Calu3 (cell line): ENCODE measurements around the gene UBE2Q1. TPM values are rescaled to one million over a fixed set of nuclear protein-coding genes. Genes with fewer than 3 reads are reported as not detected.

ENCODE experiments used
- BruUV-seq: library from RNA; stranded (reverse); fragments of 400-500 nt; replicated peaks from 2 replicates; lab custom pipeline; 2021; lab: Mats Ljungman, UMichigan
- CTCF ChIA-PET: fragments of 300-600 bp; sonication (Branson Sonifier 250); formaldehyde crosslinking; loops from one replicate; lab custom pipeline; 2022; ENCODE audit warnings: antibody characterized with exemption; lab: Charles Lee
- DNase-seq: peaks from one replicate; pipeline ENCODE4 v3.0.0; 2022
- H3K27ac Mint-ChIP-seq: one replicate; pipeline ENCODE4 v1.8.0; 2022; ENCODE audit warnings: mixed read lengths; ENCODE audit not compliant: unreplicated experiment
- H3K27me3 Mint-ChIP-seq: one replicate; pipeline ENCODE4 v1.8.0; 2022; ENCODE audit warnings: mixed read lengths; ENCODE audit not compliant: unreplicated experiment
- H3K36me3 Mint-ChIP-seq: one replicate; pipeline ENCODE4 v1.8.0; 2022; ENCODE audit warnings: mild to moderate bottlenecking, moderate library complexity, mixed read lengths; ENCODE audit not compliant: insufficient read depth, unreplicated experiment
- H3K4me1 Mint-ChIP-seq: one replicate; pipeline ENCODE4 v1.8.0; 2022; ENCODE audit warnings: mild to moderate bottlenecking, low read depth, mixed read lengths; ENCODE audit not compliant: unreplicated experiment
- H3K4me3 Mint-ChIP-seq: one replicate; pipeline ENCODE4 v1.8.0; 2022; ENCODE audit warnings: mild to moderate bottlenecking, low read depth, moderate library complexity, mixed read lengths; ENCODE audit not compliant: unreplicated experiment
- H3K9me3 Mint-ChIP-seq: one replicate; pipeline ENCODE4 v1.8.0; 2022; ENCODE audit warnings: low read depth, mixed read lengths; ENCODE audit not compliant: unreplicated experiment
- intact Hi-C: fragments of 100-400 bp; cut with micrococcal nuclease; formaldehyde crosslinking; loops from one replicate; pipeline ENCODE4 v1.10.0; 2022; ENCODE audit not compliant: unreplicated experiment
- total RNA-seq: library from RNA; stranded (reverse); gene quantifications from 2 replicates; pipeline ENCODE4 v1.2.3, GENCODE V29; 2022
- TF ChIP-seq, protein P1 (sequence below): fragments of 200-600 bp; IDR thresholded peaks from one replicate; pipeline ENCODE4 v1.8.0; 2022; ENCODE audit warnings: antibody characterized with exemption; ENCODE audit not compliant: unreplicated experiment

The UBE2Q1 gene
- total RNA-seq, 1 experiment from 2014 or later: 96.7 TPM

DNA sequence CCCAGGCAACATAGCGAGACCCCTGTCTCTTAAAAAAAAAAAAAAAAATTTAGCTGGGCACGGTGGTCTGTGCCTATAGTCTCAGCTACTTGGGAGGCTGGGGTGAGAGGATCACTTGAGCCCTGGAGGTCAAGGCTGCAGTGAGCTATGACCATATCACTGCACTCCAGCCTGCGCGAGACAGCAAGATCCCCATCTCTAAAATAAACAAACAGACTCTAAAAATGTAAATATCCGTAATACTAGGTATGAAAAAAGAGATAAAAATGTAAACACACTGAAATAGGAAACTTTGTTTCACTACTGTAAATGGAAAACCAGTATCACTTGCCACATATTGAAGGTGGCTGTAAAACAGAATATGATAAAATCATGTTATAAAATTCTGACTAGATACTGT, 32.3 kb upstream of the UBE2Q1 start:
- no peaks in the 10 kb centered on the region for H3K9me3 Mint-ChIP-seq
- H3K4me3 Mint-ChIP-seq: no peak overlapping the region
- no peak for DNase-seq
- CTCF ChIA-PET: interaction anchor here (0.7 kb wide), 1 partner anchor 14 kb away, joined by 3 read pairs; no protein-coding TSS in a partner anchor
- H3K27ac Mint-ChIP-seq: no peak overlapping the region
- intact Hi-C loops: no loop called here
- TF ChIP-seq, protein P1, sequence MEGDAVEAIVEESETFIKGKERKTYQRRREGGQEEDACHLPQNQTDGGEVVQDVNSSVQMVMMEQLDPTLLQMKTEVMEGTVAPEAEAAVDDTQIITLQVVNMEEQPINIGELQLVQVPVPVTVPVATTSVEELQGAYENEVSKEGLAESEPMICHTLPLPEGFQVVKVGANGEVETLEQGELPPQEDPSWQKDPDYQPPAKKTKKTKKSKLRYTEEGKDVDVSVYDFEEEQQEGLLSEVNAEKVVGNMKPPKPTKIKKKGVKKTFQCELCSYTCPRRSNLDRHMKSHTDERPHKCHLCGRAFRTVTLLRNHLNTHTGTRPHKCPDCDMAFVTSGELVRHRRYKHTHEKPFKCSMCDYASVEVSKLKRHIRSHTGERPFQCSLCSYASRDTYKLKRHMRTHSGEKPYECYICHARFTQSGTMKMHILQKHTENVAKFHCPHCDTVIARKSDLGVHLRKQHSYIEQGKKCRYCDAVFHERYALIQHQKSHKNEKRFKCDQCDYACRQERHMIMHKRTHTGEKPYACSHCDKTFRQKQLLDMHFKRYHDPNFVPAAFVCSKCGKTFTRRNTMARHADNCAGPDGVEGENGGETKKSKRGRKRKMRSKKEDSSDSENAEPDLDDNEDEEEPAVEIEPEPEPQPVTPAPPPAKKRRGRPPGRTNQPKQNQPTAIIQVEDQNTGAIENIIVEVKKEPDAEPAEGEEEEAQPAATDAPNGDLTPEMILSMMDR: no peak
- H3K4me1 Mint-ChIP-seq: no peaks in the 10 kb centered on the region
- no TSS peak for BruUV-seq
- H3K36me3 Mint-ChIP-seq: peaks cover 72% of the 10 kb centered on the region
- no peaks in the 10 kb centered on the region for H3K27me3 Mint-ChIP-seq

DNA sequence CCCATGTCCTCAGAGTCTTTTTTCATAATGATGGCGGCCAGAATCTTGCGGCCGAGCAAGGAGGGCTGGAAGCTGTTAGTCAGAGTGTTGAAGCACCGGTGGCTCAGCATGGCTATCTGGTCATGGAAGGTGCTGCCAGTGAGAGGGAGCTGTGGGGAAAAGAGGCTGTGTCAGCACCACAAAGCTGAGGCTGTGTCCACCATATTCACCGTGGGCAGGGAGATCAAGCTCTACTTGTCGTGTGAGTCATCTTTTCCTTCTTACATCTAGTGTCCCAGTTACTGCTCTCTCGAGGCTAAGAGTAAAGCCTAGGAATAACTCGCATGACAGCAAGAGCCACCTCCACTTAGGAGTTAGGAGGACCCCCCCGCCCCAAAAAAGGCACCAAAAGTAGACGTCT, 31.3 kb upstream of the UBE2Q1 start:
- no peak for DNase-seq
- CTCF ChIA-PET: interaction anchor here (0.7 kb wide), 1 partner anchor 37 kb away, joined by 6 read pairs; no protein-coding TSS in a partner anchor
- Mint-ChIP-seq H3K27ac (no peak overlapping the region), H3K27me3 (no peaks in the 10 kb centered on the region), H3K4me1 (no peaks in the 10 kb centered on the region), H3K36me3 (peaks cover 77% of the 10 kb centered on the region), H3K9me3 (no peaks in the 10 kb centered on the region), H3K4me3 (no peak overlapping the region)
- TF ChIP-seq, protein P1: no peak
- BruUV-seq: no TSS peak
- intact Hi-C loops: no loop called here

DNA sequence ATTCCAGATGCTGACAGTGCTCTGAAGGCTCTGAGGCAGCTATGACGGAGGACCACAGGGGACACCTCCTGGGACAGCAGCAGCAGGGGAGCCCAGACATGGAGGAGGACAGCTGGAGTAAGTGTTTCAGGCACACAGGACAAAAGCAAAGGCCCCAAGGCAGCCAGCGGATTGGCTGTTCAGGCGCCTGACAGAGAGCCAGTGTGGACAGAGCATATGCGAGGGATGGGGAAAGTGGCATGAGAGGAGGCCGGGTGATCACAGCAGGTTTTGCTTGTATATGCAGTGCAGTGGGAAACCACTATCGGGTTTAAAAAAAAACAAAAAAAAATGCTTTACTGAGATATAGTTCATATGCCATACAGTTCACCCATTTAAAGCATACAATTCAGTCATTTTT, 28.2 kb upstream of the UBE2Q1 start:
- intact Hi-C loops: no loop called here
- TF ChIP-seq, protein P1: no peak
- H3K9me3 Mint-ChIP-seq: no peaks in the 10 kb centered on the region
- CTCF ChIA-PET: no interaction called here
- no peak overlapping the region for H3K27ac Mint-ChIP-seq
- H3K4me3 Mint-ChIP-seq: no peak overlapping the region
- no peaks in the 10 kb centered on the region for H3K27me3 Mint-ChIP-seq
- no TSS peak for BruUV-seq
- H3K4me1 Mint-ChIP-seq: no peaks in the 10 kb centered on the region
- H3K36me3 Mint-ChIP-seq: peaks cover 67% of the 10 kb centered on the region
- DNase-seq: no peak

DNA sequence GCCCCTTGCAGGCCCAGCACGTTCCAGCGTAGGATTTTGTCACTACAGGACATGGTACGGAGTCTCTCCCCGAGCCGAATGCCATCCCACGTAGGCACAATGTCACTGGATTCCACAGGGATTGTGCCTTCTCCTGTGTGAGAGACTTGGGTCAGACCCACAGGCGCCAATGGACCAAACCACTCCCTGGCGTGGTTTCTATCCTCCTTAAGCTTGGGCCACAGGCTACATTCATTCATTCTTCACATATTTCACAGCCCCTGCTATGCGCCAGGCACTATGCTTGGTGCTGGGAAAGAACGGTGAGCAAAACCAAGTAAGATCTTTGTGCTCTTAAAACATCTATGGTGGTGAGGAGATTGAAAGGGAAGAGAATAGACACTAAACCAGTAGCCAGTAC, 27.8 kb upstream of the UBE2Q1 start:
- Mint-ChIP-seq H3K36me3 (peaks cover 67% of the 10 kb centered on the region), H3K4me3 (no peak overlapping the region), H3K27ac (no peak overlapping the region), H3K27me3 (no peaks in the 10 kb centered on the region), H3K9me3 (no peaks in the 10 kb centered on the region), H3K4me1 (no peaks in the 10 kb centered on the region)
- intact Hi-C loops: no loop called here
- no TSS peak for BruUV-seq
- DNase-seq: no peak
- TF ChIP-seq, protein P1: no peak
- CTCF ChIA-PET: no interaction called here
